GM21515 (cell line): ENCODE measurements around the gene ATMIN.

ENCODE experiments used
- ATAC-seq: cut with Tn5 transposase; IDR thresholded peaks from one replicate; pipeline ENCODE4 v1.9.1; 2021; ENCODE audit not compliant: unreplicated experiment

ATMIN gene

DNA sequence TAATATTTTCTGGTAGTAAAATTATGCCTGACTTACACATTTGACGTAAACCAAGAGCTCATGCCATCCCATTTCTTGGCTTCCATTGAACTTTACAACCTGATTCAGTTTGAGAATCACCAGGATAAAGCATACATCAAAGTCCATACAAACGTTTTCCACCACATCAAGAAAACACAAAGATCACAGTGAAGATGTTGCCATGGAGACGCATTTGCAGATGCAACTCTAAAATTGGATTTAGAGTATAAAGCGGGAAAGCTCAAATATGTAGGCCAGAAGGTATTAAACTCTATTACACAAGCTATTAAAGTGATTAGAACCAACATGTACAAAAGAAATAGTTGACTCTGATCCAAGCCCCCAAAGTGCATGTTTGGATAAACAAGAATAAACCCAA, 31.0 kb downstream of the ATMIN start:
- no peak for ATAC-seq

DNA sequence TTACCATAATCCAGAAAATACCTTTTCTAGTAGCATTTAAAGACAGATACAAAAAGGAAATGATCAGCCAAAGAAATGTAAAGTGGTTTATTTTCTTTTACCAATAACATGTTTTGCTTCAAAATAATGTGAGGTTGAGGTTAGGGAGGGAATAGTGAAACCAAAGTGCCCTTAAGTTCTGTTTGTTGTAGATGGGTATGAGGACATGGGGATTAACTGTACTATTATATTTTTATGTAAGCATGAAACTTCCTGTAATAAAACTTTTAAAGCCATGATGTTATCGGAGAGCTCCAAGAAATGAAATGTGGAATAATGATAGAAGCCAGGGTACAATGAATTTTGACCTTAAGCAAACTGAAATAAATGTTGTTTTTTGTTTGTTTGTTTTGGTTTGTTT, 31.5 kb downstream of the ATMIN start:
- no peak for ATAC-seq

DNA sequence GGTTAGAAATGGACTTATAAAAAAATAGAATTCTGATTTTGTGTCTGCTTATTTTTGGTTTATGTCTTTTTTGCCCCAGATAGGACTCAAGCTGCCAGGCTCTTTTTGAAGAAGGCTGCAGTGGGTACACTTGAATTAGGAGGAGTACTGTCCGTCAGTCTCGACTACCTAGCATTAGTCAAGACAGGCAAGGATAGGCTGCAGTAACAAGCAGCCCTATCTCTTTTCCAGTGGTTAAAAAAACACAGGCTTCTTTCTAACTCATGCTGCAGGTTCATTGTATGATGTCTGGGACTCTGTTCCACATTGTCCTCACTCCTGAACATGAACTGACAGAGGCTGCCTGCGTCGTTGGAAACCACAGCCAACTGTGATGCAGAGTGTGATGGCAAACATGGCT, 33.4 kb downstream of the ATMIN start:
- ATAC-seq = no peak

DNA sequence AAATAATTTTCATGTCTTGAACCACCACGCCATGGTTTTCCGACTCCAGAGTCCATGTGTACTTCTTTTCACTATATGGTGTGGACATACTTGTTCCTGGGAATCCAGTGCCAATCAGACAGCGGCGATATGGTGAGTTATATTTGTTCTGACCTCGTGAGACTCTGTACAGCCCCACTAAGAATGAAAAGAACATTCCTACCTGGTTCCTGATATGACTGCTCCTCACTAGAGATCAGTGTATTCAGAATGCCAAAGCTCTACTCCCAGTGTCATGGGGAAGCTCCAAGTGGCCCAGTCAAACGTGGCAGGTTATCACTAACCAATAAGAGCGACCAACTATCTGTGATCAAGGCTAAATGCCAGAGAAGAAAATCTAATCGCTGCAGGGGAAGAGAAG, 35.3 kb downstream of the ATMIN start:
- no peak for ATAC-seq

DNA sequence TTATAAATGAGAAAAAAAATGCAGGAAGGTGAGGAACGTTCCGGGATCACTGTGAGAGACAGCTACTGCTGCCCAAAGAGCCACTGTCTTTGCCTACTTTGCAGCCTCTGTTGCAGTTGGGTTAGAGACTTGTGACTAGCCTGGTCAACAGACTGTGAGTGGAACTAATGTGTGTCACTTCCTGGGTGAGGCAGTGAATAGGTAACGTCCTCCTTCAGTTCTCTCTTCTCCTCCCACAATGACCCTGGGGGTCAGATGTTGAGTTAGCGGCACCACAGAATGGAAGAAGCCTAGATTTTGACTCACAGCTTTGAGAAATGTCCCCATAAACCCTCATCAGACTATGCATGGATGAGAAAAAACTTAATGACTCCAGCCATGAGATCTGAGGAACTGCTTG, 36.2 kb downstream of the ATMIN start:
- no peak for ATAC-seq

DNA sequence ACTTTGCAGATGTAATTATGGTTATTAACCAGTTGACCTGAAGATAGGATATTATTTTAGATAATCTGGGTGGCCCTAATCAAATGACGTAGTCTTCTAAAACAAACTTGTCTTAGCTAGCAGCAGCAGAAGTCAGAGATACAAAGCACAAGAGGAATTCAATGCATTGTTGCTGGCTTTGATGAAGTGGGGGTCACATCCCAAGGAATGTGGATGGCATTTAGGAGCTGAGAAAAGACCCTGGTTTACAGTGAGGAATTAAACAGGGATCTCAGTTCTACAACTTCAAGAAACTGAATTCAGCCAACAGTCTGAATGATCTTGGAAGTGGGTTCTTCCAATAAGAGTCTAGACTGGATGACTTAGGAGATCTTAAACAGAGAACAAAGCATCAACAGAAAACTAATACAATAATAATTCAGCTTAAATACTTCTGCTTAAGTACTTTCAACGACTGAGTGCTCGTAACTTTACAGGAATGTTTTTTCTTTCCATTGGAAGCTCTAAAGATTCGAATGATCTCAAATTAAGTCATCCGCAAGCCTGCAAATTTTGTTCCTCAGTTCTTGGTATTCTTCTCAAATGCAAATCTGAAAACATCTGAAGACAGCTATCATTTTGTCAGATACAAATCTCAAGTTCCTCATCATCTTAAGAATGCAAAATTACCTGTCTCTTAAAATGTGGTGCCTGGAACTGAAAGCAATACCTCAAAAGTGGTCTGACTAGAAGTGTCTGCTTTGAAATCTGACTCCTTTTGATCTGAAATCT, 38.1 kb downstream of the ATMIN start:
- ATAC-seq = no peak

DNA sequence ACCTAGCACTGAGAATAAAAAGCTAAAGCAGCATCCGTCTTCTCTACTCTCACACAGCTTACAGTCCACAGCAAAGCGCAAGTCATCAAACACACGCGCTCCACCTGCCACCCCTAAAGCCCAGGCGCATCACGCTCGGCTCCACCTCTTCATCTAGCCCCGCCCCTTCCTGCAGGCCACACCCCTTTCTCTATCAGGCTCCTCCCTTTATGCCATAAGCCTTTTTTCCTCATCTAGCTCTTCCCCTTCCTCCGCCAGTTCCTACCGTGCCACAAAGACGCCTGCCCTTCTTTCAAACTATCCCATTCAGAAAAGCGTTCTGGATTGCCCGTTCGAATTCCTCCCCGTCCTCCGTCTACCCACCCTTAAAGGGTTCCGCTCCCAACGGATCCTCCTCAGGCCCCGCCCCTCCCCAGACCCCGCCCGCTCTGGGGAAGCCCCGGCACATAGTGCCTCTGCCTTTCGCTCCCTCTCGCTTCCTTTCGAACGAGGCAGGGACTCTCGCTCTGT, 41.0 kb downstream of the ATMIN start:
- ATAC-seq = peak; percentile 84

DNA sequence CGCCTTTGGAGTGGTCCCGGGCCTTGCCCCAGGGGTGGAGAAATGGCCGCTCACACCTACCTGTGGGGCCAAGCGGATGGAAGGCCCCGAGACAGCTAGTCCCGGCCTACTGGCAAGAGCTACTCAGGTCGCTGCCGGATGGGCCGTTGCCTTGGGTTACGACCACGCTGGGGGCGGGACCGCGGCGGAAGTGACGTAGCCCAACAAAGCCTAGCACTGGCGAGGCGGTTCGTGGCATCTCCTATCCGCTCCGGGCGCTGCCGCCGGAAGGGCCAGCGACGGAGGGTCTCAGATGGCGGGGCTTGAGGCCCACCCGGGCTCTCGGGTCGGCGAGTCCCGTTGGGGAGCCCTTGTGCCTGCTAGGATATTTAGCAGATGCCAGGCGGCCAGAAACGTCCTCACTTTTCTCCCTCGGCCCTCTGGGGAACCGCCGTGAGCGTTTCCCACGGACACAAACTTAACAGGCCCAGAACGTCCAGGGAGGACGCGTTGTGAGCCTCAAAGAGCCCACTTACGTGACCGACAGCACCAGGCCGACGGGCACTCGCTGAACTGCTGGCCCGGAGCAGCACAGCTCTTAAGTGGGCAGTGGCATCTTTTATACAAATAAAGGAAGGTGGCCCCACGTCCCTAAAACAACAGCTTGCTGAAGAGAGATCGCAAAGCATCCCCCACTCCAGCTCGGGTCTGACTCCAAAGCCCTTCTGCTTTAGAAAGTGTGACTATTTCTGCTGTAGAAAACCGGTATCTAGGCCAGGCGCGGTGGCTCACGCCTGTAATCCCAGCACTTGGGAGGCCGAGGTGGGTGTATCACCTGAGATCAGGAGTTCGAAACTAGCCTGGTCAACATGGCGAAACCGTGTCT, 41.7 kb downstream of the ATMIN start, which contains the start of gene C16orf46:
TSS of gene C16orf46 (minus strand) at position 163 of the 865 bp plus-strand sequence. CDS start 13,283 bp downstream, outside the sequence.
- ATAC-seq = peak; percentile 97

DNA sequence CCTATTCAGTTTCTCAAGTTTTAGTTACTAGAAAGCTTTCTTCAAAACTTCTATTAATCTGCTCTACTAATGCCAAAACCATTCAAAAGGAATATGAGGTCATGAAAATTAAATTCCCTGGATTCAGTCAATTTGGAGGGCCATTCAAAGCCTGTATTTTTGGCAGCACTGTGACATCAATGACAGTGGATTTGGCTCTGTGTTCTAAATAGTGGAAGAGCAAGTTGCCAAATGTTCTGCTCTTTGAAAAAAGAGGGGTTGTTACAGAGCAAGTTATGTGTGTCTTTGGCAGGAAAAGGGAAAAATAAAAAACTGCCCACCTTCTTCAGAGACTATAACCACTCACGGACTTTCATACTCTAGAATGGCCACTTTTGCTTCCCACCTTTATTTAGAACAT, 44.6 kb downstream of the ATMIN start:
- no peak for ATAC-seq

DNA sequence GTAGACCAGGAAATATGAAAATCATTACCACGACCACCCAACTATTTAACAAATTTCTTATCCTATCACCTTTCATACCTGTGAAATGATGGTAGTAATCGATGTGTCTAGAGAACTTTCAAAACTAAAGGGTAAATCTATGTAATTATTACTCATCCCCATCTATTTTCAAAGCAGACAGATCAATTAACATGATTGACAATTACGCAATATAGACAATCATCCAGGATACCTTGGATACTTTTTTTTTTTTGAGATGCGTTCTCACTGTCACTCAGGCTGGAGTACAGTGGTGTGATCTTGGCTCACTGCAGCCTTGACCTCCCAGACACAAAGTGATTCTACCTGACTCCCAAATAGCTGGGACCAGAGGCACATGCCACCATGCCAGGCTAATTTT, 45.4 kb downstream of the ATMIN start:
- ATAC-seq = no peak

DNA sequence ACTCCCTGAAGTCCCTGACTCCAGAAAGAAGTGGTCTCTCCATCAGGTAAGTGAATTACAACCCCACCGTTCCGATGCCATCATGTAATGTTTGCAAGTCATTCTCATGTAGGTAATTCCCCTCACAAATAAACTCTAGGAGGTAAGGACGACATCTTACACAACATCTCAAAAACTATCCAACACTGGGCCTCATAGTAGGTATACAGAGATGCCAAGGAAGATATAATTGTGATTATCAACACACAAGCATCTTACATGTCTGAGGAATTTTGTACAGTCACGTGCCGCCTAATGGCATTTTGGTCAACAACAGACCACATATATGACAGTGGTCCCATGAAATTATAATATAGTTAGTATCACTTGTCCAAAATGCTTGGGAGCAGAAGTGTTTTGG, 53.2 kb downstream of the ATMIN start:
- ATAC-seq = no peak

DNA sequence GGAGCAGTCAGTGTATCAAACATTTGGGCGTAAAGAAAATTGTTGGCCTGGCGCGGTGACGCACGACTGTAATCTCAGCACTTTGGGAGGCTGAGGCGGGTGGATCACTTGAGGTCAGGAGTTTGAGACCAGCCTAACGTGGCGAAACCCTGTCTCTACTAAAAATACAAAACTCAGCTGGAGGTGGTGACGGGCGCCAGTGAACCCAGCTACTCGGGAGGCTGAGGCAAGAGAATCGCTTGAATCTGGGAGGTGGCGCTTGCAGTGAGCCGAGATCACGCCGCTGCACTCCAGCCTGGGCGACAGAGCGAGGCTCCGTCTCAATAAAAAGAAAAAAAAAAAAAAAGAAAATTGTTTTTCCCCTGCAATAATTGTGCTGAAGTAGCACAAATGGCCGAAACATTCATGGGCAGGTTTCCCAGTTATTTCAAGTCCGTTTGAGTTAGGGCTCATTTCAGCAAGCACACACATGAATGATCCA, 59.2 kb downstream of the ATMIN start:
- ATAC-seq = no peak

DNA sequence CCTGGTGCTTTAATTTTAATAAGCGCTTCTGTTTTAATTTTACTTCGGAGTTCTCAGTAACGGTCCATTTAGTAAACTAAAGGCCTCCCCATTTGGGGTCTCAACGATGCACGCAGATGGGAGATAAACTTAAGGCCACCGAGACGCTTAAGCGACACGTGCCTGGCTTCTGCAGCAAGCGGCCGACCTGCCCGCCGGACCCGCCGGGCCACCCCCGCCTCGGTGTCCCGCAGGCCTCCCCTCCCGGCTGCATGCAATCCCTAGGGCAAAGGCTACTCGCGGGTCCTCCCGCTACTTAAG, 60.0 kb downstream of the ATMIN start:
- peak; percentile 6 for ATAC-seq

DNA sequence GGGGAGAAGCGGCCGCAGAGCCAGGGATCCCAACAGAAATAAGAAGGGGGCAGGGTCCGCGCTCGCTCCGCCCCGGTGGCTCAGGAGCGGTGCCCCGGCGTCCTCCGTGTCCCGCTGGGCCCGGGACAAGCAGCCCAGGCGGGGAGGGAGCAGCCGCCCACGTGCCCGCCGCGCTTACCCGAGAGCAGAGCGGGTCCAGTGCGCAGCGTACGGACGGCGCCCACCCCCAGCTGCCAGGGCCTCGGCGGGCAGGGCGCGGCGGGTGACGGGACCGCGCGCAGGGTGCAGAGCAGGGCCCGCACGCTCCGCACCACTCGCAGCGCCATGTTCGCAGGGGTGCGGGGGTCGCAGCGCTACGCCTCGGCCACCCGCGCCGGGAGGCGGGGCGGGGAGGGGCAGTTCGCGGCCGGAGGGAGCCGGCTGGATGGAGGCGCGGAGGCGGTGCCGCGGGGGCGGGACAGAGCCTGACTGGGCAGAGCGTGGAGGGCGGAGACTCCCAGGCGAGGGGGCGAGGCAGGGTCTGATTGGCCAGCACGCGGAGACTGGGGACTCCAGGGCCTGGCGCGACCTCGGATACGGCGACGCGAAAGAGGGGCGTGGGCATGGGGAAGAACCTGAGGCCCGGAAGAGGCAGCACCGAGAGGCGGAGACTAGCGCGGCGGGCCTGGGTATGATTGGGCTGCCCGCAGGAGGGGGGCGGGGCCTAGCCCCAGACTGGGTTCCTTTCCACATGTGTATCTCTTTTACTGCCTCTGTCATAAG, 60.5 kb downstream of the ATMIN start, which contains the start of gene GCSH:
TSS of gene GCSH (minus strand) at position 443 of the 762 bp plus-strand sequence. CDS start at position 326, 117 bp downstream.
- ATAC-seq = peak; percentile 99

DNA sequence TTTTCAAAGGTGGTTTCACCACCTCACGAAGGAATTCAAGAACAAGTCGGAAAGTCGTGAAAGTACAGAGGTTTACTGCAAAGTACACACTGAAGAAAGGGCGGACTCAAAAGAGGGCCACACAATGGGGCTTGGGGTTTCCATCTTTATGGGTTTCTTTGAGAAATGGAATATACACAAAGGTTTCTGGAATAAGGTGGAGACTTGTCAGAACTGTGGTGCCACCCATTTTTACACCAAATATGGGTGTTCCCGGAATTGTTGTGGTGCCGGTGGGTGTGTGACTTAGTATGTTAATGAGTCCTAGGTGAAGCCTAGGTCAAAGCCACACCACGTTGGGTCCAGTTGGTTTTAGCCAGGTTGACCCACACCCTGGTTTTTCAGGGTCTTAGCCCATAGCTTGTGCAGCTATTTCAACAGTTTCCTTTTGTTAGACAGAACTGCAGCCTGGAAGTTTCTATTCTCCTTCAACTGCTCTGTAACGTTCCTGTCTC, 61.1 kb downstream of the ATMIN start:
- ATAC-seq = no peak
